ENCODE data around the gene EHD4.

The EHD4 gene

DNA sequence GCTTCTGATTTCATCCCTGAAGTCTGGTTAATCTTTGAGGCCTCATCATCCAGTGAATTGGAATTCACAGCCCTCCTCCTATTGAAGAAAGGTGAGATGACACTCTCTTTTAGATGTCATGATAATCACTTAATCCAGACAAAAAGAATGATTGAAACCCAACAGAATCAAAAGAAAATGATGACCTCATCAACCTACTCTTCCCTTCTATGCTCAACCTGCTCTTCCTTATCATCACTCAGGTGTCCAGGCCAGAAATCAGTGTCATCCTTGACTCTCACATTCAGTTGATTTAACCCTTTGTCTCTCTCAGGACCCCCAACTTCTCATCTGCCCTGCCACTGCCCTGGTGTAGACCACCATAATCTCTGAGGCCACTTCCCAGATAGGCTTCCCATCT, 36.7 kb upstream of the EHD4 start:
- Histone ChIP-seq H3K18ac (ENCODE audit: low read length) (no peak overlapping the region), H3K27me3 (ENCODE audit: insufficient read depth, low read length, poor library complexity) (no peaks in the 10 kb centered on the region), H3K9ac (ENCODE audit: low read length) (no peak overlapping the region), H3K4ac (ENCODE audit: low read depth, low read length) (no peak overlapping the region), H3K4me2 (ENCODE audit: low read length) (no peak overlapping the region), H3K36me3 (ENCODE audit: control insufficient read depth, insufficient read depth, low read length) (no peaks in the 10 kb centered on the region), H3K56ac (ENCODE audit: low read length) (no peak overlapping the region), H3K27ac (ENCODE audit: low read depth, low read length) (no peak overlapping the region), H2BK5ac (ENCODE audit: low read length) (no peak overlapping the region), H3K79me1 (ENCODE audit: low read length) (no peaks in the 10 kb centered on the region), H2BK15ac (replicated peaks; ENCODE audit: low read depth) (no peak overlapping the region), H2AK5ac (ENCODE audit: low read length) (no peak overlapping the region), H2BK120ac (ENCODE audit: low read depth, low read length) (no peak overlapping the region), H3K79me2 (ENCODE audit: control insufficient read depth, insufficient read depth, low read length) (no peaks in the 10 kb centered on the region), H3K4me1 (ENCODE audit: control insufficient read depth, low read depth, low read length) (no peaks in the 10 kb centered on the region), H3K23ac (ENCODE audit: low read length) (no peak overlapping the region), H4K5ac (ENCODE audit: low read length) (no peak overlapping the region), H3K4me3 (ENCODE audit: low read length) (no peak overlapping the region), H4K8ac (ENCODE audit: low read depth, low read length) (no peak overlapping the region)
- no peak for DNase-seq

DNA sequence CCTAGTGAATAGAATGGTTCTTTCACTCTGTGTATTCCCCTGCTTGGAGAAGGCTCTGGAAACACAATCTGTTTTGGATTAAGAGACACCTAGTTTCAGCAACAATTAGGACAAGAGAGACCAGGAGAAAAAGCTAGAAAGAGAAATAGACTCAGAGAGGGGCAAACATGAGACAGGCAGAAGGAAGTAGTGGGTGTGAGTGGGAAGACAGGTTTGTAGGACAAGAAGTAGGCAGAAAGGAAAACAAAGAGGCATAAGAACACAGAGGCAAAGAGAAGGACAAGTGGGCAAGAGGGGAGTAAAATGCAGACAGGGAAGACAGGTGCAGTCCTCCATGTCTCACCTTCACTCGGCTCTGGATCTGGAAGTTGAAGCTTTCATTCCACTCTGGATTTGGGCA, 35.0 kb upstream of the EHD4 start:
- no CpG with 5 or more reads among the region's 1 CpG for WGBS (ENCODE audit: extremely low coverage, insufficient coverage, low lambda C conversion rate)
- H3K9ac ChIP-seq (ENCODE audit: low read length), result no peak overlapping the region
- H4K8ac ChIP-seq (ENCODE audit: low read depth, low read length), result no peak overlapping the region
- no peak overlapping the region for H3K23ac ChIP-seq (ENCODE audit: low read length)
- no peak for DNase-seq
- H3K56ac ChIP-seq (ENCODE audit: low read length), result no peak overlapping the region
- H3K36me3 ChIP-seq (ENCODE audit: control insufficient read depth, insufficient read depth, low read length), result no peaks in the 10 kb centered on the region
- H3K4me3 ChIP-seq (ENCODE audit: low read length), result no peak overlapping the region
- H3K4me1 ChIP-seq (ENCODE audit: control insufficient read depth, low read depth, low read length), result no peaks in the 10 kb centered on the region
- no peak overlapping the region for H3K4me2 ChIP-seq (ENCODE audit: low read length)
- H2AK5ac ChIP-seq (ENCODE audit: low read length), result no peak overlapping the region
- no peak overlapping the region for H3K18ac ChIP-seq (ENCODE audit: low read length)
- no peaks in the 10 kb centered on the region for H3K27me3 ChIP-seq (ENCODE audit: insufficient read depth, low read length, poor library complexity)
- H2BK15ac ChIP-seq (replicated peaks; ENCODE audit: low read depth), result no peak overlapping the region
- no peaks in the 10 kb centered on the region for H3K79me2 ChIP-seq (ENCODE audit: control insufficient read depth, insufficient read depth, low read length)
- no peak overlapping the region for H2BK5ac ChIP-seq (ENCODE audit: low read length)
- no peaks in the 10 kb centered on the region for H3K79me1 ChIP-seq (ENCODE audit: low read length)
- no peak overlapping the region for H2BK120ac ChIP-seq (ENCODE audit: low read depth, low read length)
- H3K27ac ChIP-seq (ENCODE audit: low read depth, low read length), result no peak overlapping the region
- H3K4ac ChIP-seq (ENCODE audit: low read depth, low read length), result no peak overlapping the region
- no peak overlapping the region for H4K5ac ChIP-seq (ENCODE audit: low read length)

DNA sequence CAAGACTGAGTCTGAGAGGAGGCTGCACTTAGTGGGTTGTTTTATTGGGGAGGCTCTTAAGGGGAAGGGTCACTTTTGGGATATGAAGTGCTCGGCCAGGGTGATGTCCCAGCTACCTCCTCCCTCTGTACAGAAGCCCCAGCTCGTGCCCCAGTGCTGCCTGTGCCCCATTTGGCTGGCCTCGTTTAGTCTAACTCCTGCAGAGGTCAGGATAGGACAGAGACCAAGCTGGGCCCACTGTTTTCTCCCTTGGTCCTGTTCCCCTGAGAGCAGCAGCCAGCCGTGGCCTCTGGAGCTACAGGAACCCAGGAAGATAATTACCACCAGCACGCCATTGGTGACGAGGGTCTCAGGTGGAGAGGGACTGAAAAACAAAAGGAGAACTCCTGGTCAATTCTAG, 30.0 kb upstream of the EHD4 start:
- H2BK5ac ChIP-seq (ENCODE audit: low read length), result no peak overlapping the region

DNA sequence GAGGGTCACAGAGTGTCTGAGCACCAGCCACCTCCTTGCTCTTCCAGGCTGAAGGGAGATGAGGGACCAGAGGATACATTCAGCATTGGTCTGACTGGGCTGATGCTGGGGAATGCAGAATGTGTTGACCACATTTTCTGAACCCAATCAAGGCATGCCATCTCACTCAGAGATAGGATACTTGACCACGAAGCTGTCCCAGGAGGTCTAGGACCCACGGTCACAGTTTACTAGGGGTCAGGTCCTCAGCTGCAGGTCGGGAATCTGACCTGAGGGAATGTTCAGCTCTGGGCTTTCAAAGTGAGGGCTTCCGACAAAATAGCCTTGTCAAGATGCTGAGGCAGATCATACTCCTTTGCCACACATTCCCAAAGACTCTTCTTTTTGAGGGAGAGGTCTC, 28.9 kb upstream of the EHD4 start:
- Histone ChIP-seq H3K27me3 (ENCODE audit: insufficient read depth, low read length, poor library complexity) (no peaks in the 10 kb centered on the region), H3K4me3 (ENCODE audit: low read length) (no peak overlapping the region)
- WGBS (ENCODE audit: extremely low coverage, insufficient coverage, low lambda C conversion rate), result no CpG with 5 or more reads among the region's 4 CpGs

More for the DNA sequence above, 30.0 kb upstream of the EHD4 start:
- H3K9ac ChIP-seq (ENCODE audit: low read length), result no peak overlapping the region
- H3K79me2 ChIP-seq (ENCODE audit: control insufficient read depth, insufficient read depth, low read length), result no peaks in the 10 kb centered on the region
- no peak overlapping the region for H4K8ac ChIP-seq (ENCODE audit: low read depth, low read length)
- H3K18ac ChIP-seq (ENCODE audit: low read length), result no peak overlapping the region
- H3K4me1 ChIP-seq (ENCODE audit: control insufficient read depth, low read depth, low read length), result no peaks in the 10 kb centered on the region
- DNase-seq, result no peak
- no peak overlapping the region for H2AK5ac ChIP-seq (ENCODE audit: low read length)
- H3K36me3 ChIP-seq (ENCODE audit: control insufficient read depth, insufficient read depth, low read length), result no peaks in the 10 kb centered on the region
- no peak overlapping the region for H2BK120ac ChIP-seq (ENCODE audit: low read depth, low read length)
- no peak overlapping the region for H3K56ac ChIP-seq (ENCODE audit: low read length)
- WGBS (ENCODE audit: extremely low coverage, insufficient coverage, low lambda C conversion rate), result no CpG with 5 or more reads among the region's 6 CpGs
- no peak overlapping the region for H3K4ac ChIP-seq (ENCODE audit: low read depth, low read length)
- H3K27ac ChIP-seq (ENCODE audit: low read depth, low read length), result no peak overlapping the region
- H3K27me3 ChIP-seq (ENCODE audit: insufficient read depth, low read length, poor library complexity), result no peaks in the 10 kb centered on the region
- no peak overlapping the region for H3K4me2 ChIP-seq (ENCODE audit: low read length)
- H3K23ac ChIP-seq (ENCODE audit: low read length), result no peak overlapping the region
- no peak overlapping the region for H3K4me3 ChIP-seq (ENCODE audit: low read length)
- H4K5ac ChIP-seq (ENCODE audit: low read length), result no peak overlapping the region
- H3K79me1 ChIP-seq (ENCODE audit: low read length), result no peaks in the 10 kb centered on the region
- no peak overlapping the region for H2BK15ac ChIP-seq (replicated peaks; ENCODE audit: low read depth)

GRCh38 chr15:41999290-42000285, 27.2 kb upstream of the EHD4 start:
- H2BK120ac ChIP-seq (ENCODE audit: low read depth, low read length), result no peak overlapping the region
- WGBS (ENCODE audit: extremely low coverage, insufficient coverage, low lambda C conversion rate), result no CpG with 5 or more reads among the region's 15 CpGs
- DNase-seq, result no peak
- H3K4me1 ChIP-seq (ENCODE audit: control insufficient read depth, low read depth, low read length), result no peaks in the 10 kb centered on the region
- H3K79me1 ChIP-seq (ENCODE audit: low read length), result no peaks in the 10 kb centered on the region
- no peak overlapping the region for H3K56ac ChIP-seq (ENCODE audit: low read length)
- no peaks in the 10 kb centered on the region for H3K27me3 ChIP-seq (ENCODE audit: insufficient read depth, low read length, poor library complexity)
- H4K8ac ChIP-seq (ENCODE audit: low read depth, low read length), result no peak overlapping the region
- H2BK15ac ChIP-seq (replicated peaks; ENCODE audit: low read depth), result no peak overlapping the region
- H3K4me3 ChIP-seq (ENCODE audit: low read length), result no peak overlapping the region
- H3K79me2 ChIP-seq (ENCODE audit: control insufficient read depth, insufficient read depth, low read length), result no peaks in the 10 kb centered on the region
- no peak overlapping the region for H4K5ac ChIP-seq (ENCODE audit: low read length)
- H3K9ac ChIP-seq (ENCODE audit: low read length), result no peak overlapping the region
- no peaks in the 10 kb centered on the region for H3K36me3 ChIP-seq (ENCODE audit: control insufficient read depth, insufficient read depth, low read length)
- H2BK5ac ChIP-seq (ENCODE audit: low read length), result no peak overlapping the region
- no peak overlapping the region for H3K23ac ChIP-seq (ENCODE audit: low read length)
- no peak overlapping the region for H2AK5ac ChIP-seq (ENCODE audit: low read length)
- H3K4ac ChIP-seq (ENCODE audit: low read depth, low read length), result no peak overlapping the region
- H3K4me2 ChIP-seq (ENCODE audit: low read length), result no peak overlapping the region
- H3K27ac ChIP-seq (ENCODE audit: low read depth, low read length), result no peak overlapping the region
- no peak overlapping the region for H3K18ac ChIP-seq (ENCODE audit: low read length)

More for the DNA sequence above, 28.9 kb upstream of the EHD4 start:
- Histone ChIP-seq H3K23ac (ENCODE audit: low read length) (no peak overlapping the region), H4K8ac (ENCODE audit: low read depth, low read length) (no peak overlapping the region), H3K79me2 (ENCODE audit: control insufficient read depth, insufficient read depth, low read length) (no peaks in the 10 kb centered on the region), H3K79me1 (ENCODE audit: low read length) (no peaks in the 10 kb centered on the region), H3K4ac (ENCODE audit: low read depth, low read length) (no peak overlapping the region), H3K36me3 (ENCODE audit: control insufficient read depth, insufficient read depth, low read length) (no peaks in the 10 kb centered on the region), H3K4me1 (ENCODE audit: control insufficient read depth, low read depth, low read length) (no peaks in the 10 kb centered on the region), H3K27ac (ENCODE audit: low read depth, low read length) (no peak overlapping the region), H4K5ac (ENCODE audit: low read length) (no peak overlapping the region), H3K56ac (ENCODE audit: low read length) (no peak overlapping the region), H2BK120ac (ENCODE audit: low read depth, low read length) (no peak overlapping the region), H3K18ac (ENCODE audit: low read length) (no peak overlapping the region), H2BK15ac (replicated peaks; ENCODE audit: low read depth) (no peak overlapping the region), H3K4me2 (ENCODE audit: low read length) (no peak overlapping the region), H3K9ac (ENCODE audit: low read length) (no peak overlapping the region), H2BK5ac (ENCODE audit: low read length) (no peak overlapping the region), H2AK5ac (ENCODE audit: low read length) (no peak overlapping the region)
- DNase-seq, result no peak

DNA sequence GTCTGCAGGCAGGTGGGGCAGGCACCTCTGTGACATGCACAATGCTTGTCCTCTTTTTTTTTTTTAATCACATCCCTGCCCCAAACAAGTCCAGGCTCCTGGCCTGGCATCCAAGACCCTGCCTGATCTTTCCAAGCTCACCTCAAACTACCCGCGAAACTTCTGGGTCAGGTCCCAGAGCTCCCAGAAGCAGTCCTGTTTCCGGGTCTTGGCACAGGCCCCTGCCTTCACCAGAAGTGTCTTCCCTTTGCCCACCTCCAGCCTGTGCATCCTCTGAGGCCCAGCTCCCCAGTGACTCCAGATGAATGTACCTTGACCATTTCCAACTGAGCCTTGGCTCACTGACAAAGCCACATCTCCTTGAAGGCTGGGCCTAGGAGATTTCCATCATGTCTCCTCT, 25.5 kb upstream of the EHD4 start:
- H2AK5ac ChIP-seq (ENCODE audit: low read length), result no peak overlapping the region
- no peaks in the 10 kb centered on the region for H3K79me1 ChIP-seq (ENCODE audit: low read length)
- no peak for DNase-seq
- H3K9ac ChIP-seq (ENCODE audit: low read length), result no peak overlapping the region
- H3K18ac ChIP-seq (ENCODE audit: low read length), result no peak overlapping the region
- no peaks in the 10 kb centered on the region for H3K4me1 ChIP-seq (ENCODE audit: control insufficient read depth, low read depth, low read length)
- H2BK15ac ChIP-seq (replicated peaks; ENCODE audit: low read depth), result no peak overlapping the region
- H3K4me3 ChIP-seq (ENCODE audit: low read length), result no peak overlapping the region
- H3K27ac ChIP-seq (ENCODE audit: low read depth, low read length), result no peak overlapping the region
- H3K23ac ChIP-seq (ENCODE audit: low read length), result no peak overlapping the region
- no peaks in the 10 kb centered on the region for H3K36me3 ChIP-seq (ENCODE audit: control insufficient read depth, insufficient read depth, low read length)
- H3K4me2 ChIP-seq (ENCODE audit: low read length), result no peak overlapping the region
- no peak overlapping the region for H4K5ac ChIP-seq (ENCODE audit: low read length)
- no peak overlapping the region for H2BK5ac ChIP-seq (ENCODE audit: low read length)
- no CpG with 5 or more reads among the region's 3 CpGs for WGBS (ENCODE audit: extremely low coverage, insufficient coverage, low lambda C conversion rate)
- H3K27me3 ChIP-seq (ENCODE audit: insufficient read depth, low read length, poor library complexity), result no peaks in the 10 kb centered on the region
- H3K4ac ChIP-seq (ENCODE audit: low read depth, low read length), result no peak overlapping the region
- H2BK120ac ChIP-seq (ENCODE audit: low read depth, low read length), result no peak overlapping the region
- no peak overlapping the region for H3K56ac ChIP-seq (ENCODE audit: low read length)
- no peak overlapping the region for H4K8ac ChIP-seq (ENCODE audit: low read depth, low read length)
- no peaks in the 10 kb centered on the region for H3K79me2 ChIP-seq (ENCODE audit: control insufficient read depth, insufficient read depth, low read length)

All from mesendoderm (in vitro differentiated cells).